HL-60 (cell line): ENCODE results near the gene GALNT14.

Experiments
- POLR2AphosphoS5 ChIP-seq: IDR thresholded peaks from 2 replicates; pipeline ENCODE4 v1.6.1; 2012; ENCODE audit warnings: low read depth
- REST ChIP-seq: IDR thresholded peaks from 2 replicates; pipeline ENCODE4 v1.6.1; 2012; ENCODE audit warnings: low read depth; ENCODE audit not compliant: insufficient replicate concordance
- SPI1 ChIP-seq: IDR thresholded peaks from 2 replicates; pipeline ENCODE4 v1.6.1; 2012; ENCODE audit warnings: low read depth, mild to moderate bottlenecking, borderline replicate concordance
- TF ChIP-seq, protein P1 (sequence below): IDR thresholded peaks from one replicate; pipeline ENCODE4 v1.5.1; 2011; ENCODE audit warnings: low read length, control low read depth, inconsistent platforms; ENCODE audit not compliant: insufficient read depth

- no peak for TF ChIP-seq SPI1
- TF ChIP-seq, protein P1, sequence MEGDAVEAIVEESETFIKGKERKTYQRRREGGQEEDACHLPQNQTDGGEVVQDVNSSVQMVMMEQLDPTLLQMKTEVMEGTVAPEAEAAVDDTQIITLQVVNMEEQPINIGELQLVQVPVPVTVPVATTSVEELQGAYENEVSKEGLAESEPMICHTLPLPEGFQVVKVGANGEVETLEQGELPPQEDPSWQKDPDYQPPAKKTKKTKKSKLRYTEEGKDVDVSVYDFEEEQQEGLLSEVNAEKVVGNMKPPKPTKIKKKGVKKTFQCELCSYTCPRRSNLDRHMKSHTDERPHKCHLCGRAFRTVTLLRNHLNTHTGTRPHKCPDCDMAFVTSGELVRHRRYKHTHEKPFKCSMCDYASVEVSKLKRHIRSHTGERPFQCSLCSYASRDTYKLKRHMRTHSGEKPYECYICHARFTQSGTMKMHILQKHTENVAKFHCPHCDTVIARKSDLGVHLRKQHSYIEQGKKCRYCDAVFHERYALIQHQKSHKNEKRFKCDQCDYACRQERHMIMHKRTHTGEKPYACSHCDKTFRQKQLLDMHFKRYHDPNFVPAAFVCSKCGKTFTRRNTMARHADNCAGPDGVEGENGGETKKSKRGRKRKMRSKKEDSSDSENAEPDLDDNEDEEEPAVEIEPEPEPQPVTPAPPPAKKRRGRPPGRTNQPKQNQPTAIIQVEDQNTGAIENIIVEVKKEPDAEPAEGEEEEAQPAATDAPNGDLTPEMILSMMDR = no peak
- no peak for TF ChIP-seq REST
- no peak for TF ChIP-seq POLR2AphosphoS5
Measured at GRCh38 chr2:30989746-30990145, 148.5 kb downstream of the GALNT14 start.
